Sigmoid colon (tissue), 4 donors: Measurements from ENCODE around the gene TTLL11.

Experiments used
- CTCF ChIP-seq, 4 experiments: fragments of 450-650 bp in 3 of 4; fragments of 200-600 bp in 1 of 4; IDR thresholded peaks; one replicate each; pipeline ENCODE4 v1.5.1; 2016 to 2019; ENCODE audit warnings: antibody characterized with exemption in 4 of 4, mild to moderate bottlenecking in 3 of 4, moderate library complexity in 2 of 4
- EP300 ChIP-seq, 4 donors: sonication (generic); formaldehyde crosslinking; IDR thresholded peaks; one replicate each; pipeline ENCODE4 v1.6.1; 2017; ENCODE audit warnings: antibody characterized with exemption in 4 of 4
- POLR2A ChIP-seq, 2 donors: fragments of 450-650 bp; IDR thresholded peaks; one replicate each; pipeline ENCODE4 v1.6.1; 2016; ENCODE audit warnings: antibody characterized with exemption in 2 of 2, mild to moderate bottlenecking in 2 of 2, moderate library complexity in 2 of 2
- POLR2AphosphoS5 ChIP-seq, 4 donors: sonication (generic); formaldehyde crosslinking; IDR thresholded peaks; one replicate each; pipeline ENCODE4 v1.6.1; 2017; ENCODE audit warnings: antibody characterized with exemption in 4 of 4

DNA sequence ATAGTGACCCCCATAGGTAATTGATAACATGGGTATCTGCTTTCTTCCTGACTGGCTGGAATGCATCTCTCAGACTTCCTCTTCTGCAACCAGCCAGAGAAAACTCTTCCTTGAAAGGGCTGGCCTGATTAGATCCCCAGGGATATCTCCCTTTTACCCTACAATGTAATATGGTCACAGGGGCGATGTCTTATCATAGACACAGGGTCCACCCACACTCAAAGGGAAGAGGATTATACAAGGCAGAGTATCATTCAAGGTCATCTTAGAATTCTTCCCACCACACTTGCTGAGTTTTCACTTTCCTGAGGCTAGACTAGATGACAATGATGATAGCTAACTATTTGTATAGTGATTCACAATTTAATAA lies 33.2 kb downstream of the TTLL11 start:
- TF ChIP-seq POLR2AphosphoS5 (IDR thresholded peaks at IDR 0.05) = no peak
- no peak for TF ChIP-seq CTCF (IDR thresholded peaks at IDR 0.05)
- no peak for TF ChIP-seq EP300 (IDR thresholded peaks at IDR 0.05)
- no peak for TF ChIP-seq POLR2A (IDR thresholded peaks at IDR 0.05)
